Panc1 (cell line): ENCODE results near the gene KIAA1958.

Experiments used
- CTCF ChIP-seq: fragments of 450-650 bp; IDR thresholded peaks from 2 replicates; pipeline ENCODE4 v1.5.1; 2017; ENCODE audit warnings: mild to moderate bottlenecking
- REST ChIP-seq, 2 experiments: IDR thresholded peaks; 2 replicates each; pipeline ENCODE4 v1.6.1; 2011 to 2012; ENCODE audit warnings: low read depth in 2 of 2, control low read depth in 1 of 2, low read length in 1 of 2, mild to moderate bottlenecking in 1 of 2, moderate library complexity in 1 of 2; ENCODE audit not compliant: insufficient read depth in 1 of 2
- SIN3A ChIP-seq: IDR thresholded peaks from 2 replicates; pipeline ENCODE4 v1.6.1; 2012; ENCODE audit warnings: low read depth, mild to moderate bottlenecking, low read length, moderate library complexity, borderline replicate concordance; ENCODE audit not compliant: insufficient read depth

GRCh38 chr9:112489876-112490666, 3.4 kb downstream of the KIAA1958 start:
- TF ChIP-seq CTCF (no peak), REST (IDR thresholded peaks at IDR 0.05; ENCODE audit: insufficient read depth in 1 of 2, low read depth in 2 of 2, low read length in 1 of 2) (no peak), SIN3A (no peak)
